ENCODE results near the gene TNFRSF8.
A peak's percentile ranks its signal among the peaks of the same experiment; 100 is the strongest.

GRCh38 chr1:12063141-12064072, at the start of gene TNFRSF8:
- TF ChIP-seq, protein P1, sequence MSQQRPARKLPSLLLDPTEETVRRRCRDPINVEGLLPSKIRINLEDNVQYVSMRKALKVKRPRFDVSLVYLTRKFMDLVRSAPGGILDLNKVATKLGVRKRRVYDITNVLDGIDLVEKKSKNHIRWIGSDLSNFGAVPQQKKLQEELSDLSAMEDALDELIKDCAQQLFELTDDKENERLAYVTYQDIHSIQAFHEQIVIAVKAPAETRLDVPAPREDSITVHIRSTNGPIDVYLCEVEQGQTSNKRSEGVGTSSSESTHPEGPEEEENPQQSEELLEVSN (IDR thresholded peaks at IDR 0.05; ENCODE audit: borderline replicate concordance, low read depth), result peak; percentile 47; the same call in 1 of the 2 replicates
- no peak for TF ChIP-seq GATA3 (IDR thresholded peaks at IDR 0.05; ENCODE audit: borderline replicate concordance)
- TF ChIP-seq, protein P2, sequence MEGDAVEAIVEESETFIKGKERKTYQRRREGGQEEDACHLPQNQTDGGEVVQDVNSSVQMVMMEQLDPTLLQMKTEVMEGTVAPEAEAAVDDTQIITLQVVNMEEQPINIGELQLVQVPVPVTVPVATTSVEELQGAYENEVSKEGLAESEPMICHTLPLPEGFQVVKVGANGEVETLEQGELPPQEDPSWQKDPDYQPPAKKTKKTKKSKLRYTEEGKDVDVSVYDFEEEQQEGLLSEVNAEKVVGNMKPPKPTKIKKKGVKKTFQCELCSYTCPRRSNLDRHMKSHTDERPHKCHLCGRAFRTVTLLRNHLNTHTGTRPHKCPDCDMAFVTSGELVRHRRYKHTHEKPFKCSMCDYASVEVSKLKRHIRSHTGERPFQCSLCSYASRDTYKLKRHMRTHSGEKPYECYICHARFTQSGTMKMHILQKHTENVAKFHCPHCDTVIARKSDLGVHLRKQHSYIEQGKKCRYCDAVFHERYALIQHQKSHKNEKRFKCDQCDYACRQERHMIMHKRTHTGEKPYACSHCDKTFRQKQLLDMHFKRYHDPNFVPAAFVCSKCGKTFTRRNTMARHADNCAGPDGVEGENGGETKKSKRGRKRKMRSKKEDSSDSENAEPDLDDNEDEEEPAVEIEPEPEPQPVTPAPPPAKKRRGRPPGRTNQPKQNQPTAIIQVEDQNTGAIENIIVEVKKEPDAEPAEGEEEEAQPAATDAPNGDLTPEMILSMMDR (IDR thresholded peaks at IDR 0.05), result no peak

All from A549 (cell line).